HG02870 (cell line): ENCODE measurements around the gene LRPPRC.
A peak's percentile ranks its signal among the peaks of the same experiment; 100 is the strongest.
"Not testable (repeated sequence)": the region's sequence is repeated elsewhere in the genome, so short reads cannot be mapped to it uniquely, and the experiment has no call there.

Experiments
- ATAC-seq: cut with Tn5 transposase; IDR thresholded peaks from one replicate; pipeline ENCODE4 v1.9.1; 2021; ENCODE audit warnings: mild to moderate bottlenecking, moderate library complexity; ENCODE audit not compliant: unreplicated experiment

The LRPPRC gene

DNA sequence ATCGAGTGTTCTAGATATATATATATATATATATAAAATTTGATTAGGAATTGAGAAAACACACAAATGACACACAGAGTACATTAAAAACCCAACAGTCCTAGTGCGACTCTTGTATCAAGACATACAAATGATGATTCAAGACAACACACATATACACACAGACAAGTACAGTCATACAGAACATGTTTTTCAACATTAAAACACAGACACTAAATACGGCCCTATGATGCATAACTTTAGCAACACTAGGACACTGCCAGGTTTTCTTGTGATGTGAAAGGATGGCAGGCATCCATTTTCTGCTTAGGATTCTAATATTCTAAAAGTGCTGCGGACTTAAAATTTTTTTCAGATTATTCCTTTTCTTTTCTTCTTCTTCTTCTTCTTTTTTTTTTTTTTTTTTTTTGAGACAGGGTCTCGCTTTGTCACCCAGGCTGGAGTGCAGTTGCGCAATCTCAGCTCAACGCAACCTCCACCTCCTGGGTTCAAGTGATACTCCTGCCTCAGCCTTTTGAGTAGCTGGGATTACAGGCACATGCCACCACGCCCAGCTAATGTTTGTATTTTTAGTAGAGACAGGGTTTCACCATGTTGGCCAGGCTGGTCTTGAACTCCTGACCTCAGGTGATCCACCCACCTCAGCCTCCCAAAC lies 84.5 kb downstream of the LRPPRC start:
- ATAC-seq: not testable (repeated sequence)

DNA sequence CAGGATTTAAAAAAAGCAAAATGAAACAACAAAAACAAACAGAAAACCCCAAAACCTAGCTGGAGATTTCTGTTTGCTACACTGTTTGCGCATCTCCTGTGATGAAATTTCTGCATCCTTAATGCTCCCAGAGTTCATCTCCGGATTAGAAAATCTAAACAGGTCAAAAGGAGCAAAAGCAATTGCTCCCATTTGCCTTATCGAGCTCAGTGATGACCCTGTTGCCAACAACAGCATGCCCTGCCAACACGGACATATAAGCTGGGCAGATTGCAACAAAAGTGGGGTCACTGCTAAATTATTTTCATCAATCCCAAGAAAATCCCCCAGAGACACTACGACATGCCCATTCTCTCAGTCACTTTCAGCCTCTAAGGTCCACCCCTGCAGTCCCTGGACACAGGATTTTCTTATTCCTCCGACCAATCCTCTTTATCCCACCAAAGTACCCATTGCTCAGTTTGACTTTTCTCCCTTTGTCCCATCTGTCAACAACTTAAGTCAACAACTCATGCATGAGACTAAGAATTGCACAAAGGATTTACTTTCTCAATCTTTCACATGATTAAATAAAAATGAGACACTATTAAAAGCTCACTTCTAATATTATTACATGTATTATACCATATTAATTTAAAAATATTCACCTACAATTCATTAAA lies 89.2 kb downstream of the LRPPRC start:
- ATAC-seq: no peak

DNA sequence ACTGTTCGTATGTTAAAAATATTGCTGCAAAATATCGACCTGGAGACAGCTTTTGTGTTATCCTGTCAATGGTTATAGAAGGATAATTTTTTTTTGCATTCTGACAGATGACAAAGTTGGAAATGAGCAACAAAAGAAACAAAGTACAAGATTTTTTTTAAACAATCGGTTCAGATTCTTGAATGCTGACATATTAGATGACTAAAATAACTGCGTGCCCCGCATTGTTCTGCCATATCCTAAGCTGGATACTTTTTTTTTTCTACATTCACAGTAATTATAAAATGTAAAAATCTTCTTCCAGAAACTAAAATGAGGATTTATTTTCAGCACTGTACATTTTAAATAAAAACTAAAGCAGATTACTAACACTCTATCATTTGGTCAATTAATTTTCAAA lies 89.9 kb downstream of the LRPPRC start:
- no peak for ATAC-seq

- peak; percentile 88 for ATAC-seq
Observed at GRCh38 chr2:43905371-43905803, 90.4 kb downstream of the LRPPRC start.

DNA sequence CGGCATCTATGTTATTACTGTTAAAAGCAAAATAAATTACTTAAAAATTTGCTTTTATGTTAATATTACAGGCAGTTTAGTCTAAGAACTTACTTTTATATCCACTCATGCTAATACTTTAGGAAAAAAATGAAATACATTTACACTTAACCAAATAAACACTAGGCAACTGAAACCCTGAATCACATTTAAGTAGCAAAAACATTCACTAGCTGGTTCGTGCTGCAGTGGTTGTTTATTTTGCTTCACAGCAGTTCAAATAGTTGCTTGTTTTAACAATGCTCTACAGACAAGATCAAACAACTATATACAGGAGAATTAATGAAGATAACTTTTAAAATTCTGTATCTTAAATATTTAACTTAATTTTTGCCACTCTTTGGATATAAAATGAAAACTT lies 96.2 kb downstream of the LRPPRC start:
- ATAC-seq: no peak

DNA sequence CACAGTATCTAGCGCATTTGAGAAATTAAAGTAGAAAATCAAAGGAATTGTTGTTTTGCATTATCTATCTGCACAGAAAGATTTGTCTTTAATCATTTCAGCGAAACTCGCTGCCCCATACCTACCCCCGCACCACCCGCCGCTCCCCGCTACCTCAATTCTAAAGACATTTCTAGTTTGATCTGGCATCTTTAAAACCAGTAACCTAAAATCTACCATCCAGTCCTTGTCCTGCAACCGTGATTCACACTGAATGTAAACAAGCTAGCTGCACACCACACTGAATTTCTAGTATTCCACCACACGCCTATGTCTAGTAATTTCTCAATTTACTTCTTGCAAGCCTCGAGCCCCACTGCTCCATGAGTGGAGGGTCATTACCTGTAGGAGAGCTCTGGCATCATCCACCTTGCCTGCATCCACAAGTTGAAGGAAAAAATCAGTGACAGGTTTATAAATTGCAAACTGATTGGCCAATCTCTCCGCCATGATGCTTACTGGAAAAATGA lies 96.9 kb downstream of the LRPPRC start:
- no peak for ATAC-seq

GRCh38 chr2:43898134-43898837 lies 97.5 kb downstream of the LRPPRC start:
- ATAC-seq: no peak

- ATAC-seq: no peak
Observed at GRCh38 chr2:43897492-43897891, 98.3 kb downstream of the LRPPRC start.

GRCh38 chr2:43896906-43897305 lies 98.9 kb downstream of the LRPPRC start:
- no peak for ATAC-seq

GRCh38 chr2:43894743-43895142 lies 101.0 kb downstream of the LRPPRC start:
- ATAC-seq: no peak

DNA sequence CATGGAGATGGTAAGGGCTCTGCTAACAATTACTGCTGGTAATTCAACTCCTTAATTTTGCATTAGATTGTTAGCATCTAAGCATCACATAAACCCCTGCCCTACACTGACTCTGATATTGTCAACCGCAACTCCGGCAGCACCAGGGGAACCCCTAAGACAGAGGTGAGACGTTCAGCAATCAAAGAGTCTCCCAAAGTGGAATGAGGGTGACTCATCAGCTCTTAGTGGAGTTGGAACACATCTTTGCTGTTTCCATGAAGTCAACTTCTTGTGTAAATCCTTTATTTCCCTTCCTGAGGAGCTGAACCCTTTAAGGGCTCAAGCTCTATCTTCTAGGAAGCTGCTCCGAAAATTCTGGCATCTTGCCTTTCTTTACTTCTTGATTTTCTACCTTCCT lies 104.9 kb downstream of the LRPPRC start:
- ATAC-seq: no peak

GRCh38 chr2:43889416-43889815 lies 106.4 kb downstream of the LRPPRC start:
- no peak for ATAC-seq

GRCh38 chr2:43887176-43887575 lies 108.6 kb downstream of the LRPPRC start:
- no peak for ATAC-seq

DNA sequence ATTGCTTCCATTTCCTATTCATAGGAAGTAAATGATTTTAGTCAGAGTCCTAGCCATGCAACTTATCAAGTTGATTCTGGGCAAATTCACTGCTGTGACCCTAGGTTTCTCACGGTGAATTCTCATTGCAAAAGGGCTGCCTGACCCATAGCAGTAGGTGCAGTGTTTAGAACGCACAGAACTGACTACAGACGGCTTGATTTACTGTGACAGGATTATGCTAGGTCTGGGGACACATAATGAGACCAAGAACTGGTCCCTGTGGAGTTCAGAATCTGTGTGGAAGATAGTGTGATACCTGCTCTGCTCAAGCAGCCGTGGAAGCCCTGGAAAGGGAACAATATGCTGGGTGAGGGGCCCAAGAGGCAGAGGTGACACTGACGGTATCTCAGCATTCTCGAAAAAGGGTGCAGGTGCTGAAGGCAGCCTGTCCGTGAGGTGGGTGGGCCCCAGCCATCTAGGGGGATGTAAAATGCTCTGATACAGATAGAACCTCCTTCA lies 110.6 kb downstream of the LRPPRC start:
- no peak for ATAC-seq

DNA sequence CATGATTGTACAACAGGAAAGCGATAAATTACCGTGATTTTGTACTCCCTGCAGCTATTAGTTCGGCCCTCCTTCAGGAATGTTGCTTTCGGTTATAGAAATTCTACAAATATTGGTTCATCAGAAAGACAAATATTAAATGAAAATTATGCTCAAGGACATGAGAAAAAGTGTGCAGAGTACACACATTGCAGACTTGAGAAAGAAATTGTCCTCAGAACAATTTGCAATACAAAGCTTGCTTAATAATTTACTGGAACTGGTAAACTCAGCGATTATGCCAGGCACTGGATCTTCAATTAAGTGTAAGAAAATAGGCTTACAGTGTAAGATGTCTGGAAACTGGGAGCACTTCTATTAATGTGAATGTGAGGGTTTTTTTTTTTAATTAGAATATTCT lies 111.1 kb downstream of the LRPPRC start:
- ATAC-seq: no peak

GRCh38 chr2:43882312-43882711 lies 113.5 kb downstream of the LRPPRC start:
- ATAC-seq: no peak

- no peak for ATAC-seq
Observed at GRCh38 chr2:43880952-43881351, 114.8 kb downstream of the LRPPRC start.

DNA sequence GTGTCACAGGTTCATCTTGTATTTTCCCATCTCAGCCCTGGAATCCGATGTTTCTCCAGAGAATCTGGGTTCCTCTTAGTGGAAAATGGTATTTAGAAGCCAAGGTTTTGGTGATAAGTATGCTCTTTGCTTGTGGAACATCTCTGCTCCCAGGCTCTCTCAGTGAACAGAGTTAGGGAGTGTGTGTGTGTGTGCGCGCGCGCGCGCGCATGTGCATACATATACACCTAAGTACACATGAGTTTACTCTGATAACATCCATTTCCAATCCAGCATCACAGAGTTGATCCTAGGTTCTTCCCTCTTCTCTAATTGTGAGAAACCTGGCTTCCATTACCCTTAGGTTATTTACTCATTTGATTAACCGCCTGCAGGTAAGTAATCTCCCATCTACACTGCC lies 115.3 kb downstream of the LRPPRC start:
- ATAC-seq: no peak

DNA sequence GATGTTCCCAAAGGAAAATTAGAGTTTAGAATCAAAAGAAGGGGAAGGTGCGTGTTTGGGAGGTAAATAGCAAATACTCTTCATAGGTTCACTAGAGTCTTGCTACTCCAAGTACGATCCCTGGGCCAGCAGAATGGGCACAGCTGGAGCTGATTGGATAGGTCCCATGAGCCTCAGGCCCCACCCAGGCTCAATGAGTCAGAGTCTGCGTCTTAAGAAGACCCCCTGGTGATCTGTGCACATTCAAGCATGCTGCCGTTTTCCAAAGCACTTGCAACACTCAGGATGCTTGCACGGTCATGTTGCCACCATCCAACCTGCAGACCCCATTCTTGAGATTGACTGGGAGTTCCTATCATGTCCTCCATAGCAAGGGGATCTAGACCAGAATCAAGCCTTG lies 116.5 kb downstream of the LRPPRC start:
- ATAC-seq: no peak

DNA sequence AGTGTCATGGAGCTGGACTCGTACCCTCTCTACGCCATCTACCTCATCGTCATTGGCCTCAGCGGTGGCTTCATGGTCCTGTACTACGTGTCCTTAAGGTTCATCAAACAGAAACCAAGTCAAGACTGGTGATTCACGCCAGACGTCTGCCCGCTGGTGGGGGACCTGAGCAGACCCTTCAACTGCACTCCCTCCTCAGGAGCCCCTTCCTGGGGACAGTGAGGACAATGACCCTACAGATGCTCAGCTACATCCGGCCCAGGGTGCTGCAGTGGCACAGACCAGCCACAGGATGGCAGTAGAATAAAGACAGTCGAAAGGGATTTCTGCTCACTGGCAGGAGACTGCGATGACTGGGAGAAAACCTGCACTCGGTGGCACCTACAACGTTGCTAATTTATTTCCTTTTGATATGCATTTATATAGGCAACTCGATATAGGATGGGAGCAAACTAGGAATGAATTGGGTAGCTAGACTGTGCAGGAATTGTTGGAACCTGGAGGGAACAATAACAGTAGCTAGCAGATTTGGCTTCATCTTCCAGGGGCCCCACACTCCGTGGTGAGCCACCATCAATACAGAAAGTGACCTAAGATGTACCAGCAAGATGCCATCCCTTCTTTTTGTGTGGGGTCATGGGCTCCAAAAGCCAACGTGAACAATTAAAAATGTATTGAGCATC lies 117.9 kb downstream of the LRPPRC start:
- peak; percentile 75 for ATAC-seq

- no peak for ATAC-seq
Observed at GRCh38 chr2:43874776-43875451, 120.9 kb downstream of the LRPPRC start.
